IPS-18a (cell line): Measurements from ENCODE around the gene GOLT1B.

Experiments used
- H3K27ac ChIP-seq: one replicate; pipeline ENCODE4 v1.5.1; 2013; ENCODE audit warnings: low read length
- H3K27me3 ChIP-seq: one replicate; pipeline ENCODE4 v1.6.1; 2013; ENCODE audit warnings: mild to moderate bottlenecking, low read length; ENCODE audit not compliant: control insufficient read depth, insufficient read depth
- H3K36me3 ChIP-seq: one replicate; pipeline ENCODE4 v1.6.1; 2013; ENCODE audit warnings: low read depth, low read length; ENCODE audit not compliant: control insufficient read depth
- H3K4me1 ChIP-seq: one replicate; pipeline ENCODE4 v1.6.1; 2013; ENCODE audit warnings: low read depth, low read length; ENCODE audit not compliant: control insufficient read depth
- H3K4me3 ChIP-seq: one replicate; pipeline ENCODE4 v1.5.1; 2013; ENCODE audit warnings: low read length
- H3K9ac ChIP-seq: one replicate; pipeline ENCODE4 v1.6.1; 2013; ENCODE audit warnings: mild to moderate bottlenecking, low read length, moderate library complexity
- H3K9me3 ChIP-seq: one replicate; pipeline ENCODE4 v1.6.1; 2013; ENCODE audit warnings: low read depth, low read length; ENCODE audit not compliant: control insufficient read depth

GOLT1B gene

DNA sequence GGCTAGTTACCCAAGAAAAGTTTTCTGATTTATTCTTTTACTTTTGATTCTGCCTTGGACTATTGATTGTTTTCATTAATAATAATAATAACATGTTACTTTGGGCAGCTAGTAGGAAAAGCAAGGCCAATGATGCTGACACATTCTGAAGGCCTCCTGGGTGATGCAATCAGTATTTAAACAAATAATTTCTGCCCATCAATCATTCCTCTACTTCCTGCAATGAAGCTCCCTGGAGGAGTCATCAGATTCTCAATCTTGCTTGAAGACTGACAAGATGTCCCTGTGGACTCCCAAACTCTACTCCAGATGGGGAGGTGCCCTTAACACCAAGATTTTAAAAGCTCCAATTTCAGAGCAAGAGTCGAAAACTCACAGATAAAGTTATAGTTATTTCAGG is 24.5 kb downstream of the GOLT1B start, which contains the start of gene SPX:
SPX (plus strand) TSS at position 244 of the 400 bp plus-strand sequence. CDS start 177 bp downstream, outside the sequence.
- peak within 1 kb of the TSS; percentile 60 for H3K4me3 ChIP-seq
- peaks cover 7% of the 10 kb centered on the region for H3K4me1 ChIP-seq
- peaks cover 47% of the 10 kb centered on the region for H3K27me3 ChIP-seq
- H3K36me3 ChIP-seq: no peaks in the 10 kb centered on the region
- no peak within 1 kb of the TSS for H3K27ac ChIP-seq
- no peak within 1 kb of the TSS for H3K9ac ChIP-seq
- no peaks in the 10 kb centered on the region for H3K9me3 ChIP-seq

DNA sequence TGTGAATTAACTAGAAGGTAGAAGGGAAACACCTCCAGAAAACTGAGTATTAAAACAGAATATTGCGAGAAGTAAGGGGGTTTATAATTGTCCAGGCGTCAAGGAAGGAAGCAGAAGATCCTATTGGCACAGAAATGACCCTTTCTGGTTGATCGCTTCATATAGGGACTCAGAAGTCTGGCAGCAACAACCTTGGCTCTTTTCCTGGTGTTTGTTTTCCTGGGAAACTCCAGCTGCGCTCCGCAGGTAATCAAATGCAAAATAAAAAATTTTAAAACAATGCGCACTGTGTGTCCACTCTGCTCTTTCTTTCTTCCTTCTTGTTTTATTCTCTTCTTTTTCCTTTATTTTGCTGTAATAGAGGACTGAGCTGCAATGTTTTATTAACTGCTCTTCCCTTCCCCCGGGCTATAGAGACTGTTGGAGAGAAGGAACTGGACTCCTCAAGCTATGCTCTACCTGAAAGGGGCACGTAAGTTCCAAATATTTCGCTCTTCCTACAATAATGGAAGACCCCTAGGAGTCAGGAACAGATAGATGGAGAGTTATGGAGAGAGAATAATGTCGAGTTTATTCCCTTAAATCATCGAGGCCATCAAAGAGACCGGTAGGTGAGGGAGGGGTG is 25.2 kb downstream of the GOLT1B start:
- peaks cover 49% of the 10 kb centered on the region for H3K27me3 ChIP-seq
- H3K36me3 ChIP-seq: no peaks in the 10 kb centered on the region
- H3K9me3 ChIP-seq: no peaks in the 10 kb centered on the region
- H3K27ac ChIP-seq: no peak overlapping the region
- no peak overlapping the region for H3K9ac ChIP-seq
- H3K4me1 ChIP-seq: peaks cover 7% of the 10 kb centered on the region
- peak overlapping the region; percentile 60 for H3K4me3 ChIP-seq

DNA sequence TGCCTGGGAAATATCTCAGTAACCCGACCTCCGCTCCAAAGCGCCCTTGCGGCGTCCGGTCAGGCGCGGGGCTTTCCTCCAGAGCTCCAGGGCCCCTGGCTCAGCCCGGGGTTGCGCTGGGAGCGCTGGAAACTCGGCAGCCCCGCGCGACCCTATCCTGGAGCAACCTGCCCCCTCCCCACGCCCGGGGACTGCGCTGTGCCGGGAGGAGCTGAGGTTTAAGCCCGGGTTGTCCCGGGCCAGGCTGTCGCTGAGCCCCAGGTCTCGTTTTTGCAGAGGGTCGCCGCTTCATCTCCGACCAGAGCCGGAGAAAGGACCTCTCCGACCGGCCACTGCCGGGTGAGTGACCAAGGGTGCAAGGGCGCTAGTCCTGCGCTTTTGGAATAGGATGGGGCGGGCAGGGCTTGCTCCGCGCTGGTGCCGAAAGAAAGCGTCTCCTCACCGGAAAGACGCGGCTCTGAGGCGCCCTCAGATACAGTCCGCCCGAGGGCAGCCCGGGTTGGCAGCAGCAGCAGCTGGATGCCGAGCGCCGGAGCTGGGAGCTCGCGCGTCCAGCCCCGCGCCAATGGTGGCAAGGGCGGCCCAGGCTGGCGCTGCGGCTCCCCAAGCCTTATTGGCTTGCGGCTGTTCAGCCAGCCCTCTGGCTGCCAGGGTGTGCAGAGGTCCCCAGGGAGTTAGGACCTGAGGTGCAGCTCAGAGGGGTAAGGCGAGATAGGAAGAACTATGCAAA is 26.0 kb downstream of the GOLT1B start:
- Histone ChIP-seq H3K27ac (no peak overlapping the region), H3K4me3 (peak overlapping the region; percentile 60), H3K36me3 (no peaks in the 10 kb centered on the region), H3K9me3 (no peaks in the 10 kb centered on the region), H3K4me1 (peaks cover 7% of the 10 kb centered on the region), H3K9ac (peak overlapping the region; percentile 30), H3K27me3 (peaks cover 49% of the 10 kb centered on the region)

DNA sequence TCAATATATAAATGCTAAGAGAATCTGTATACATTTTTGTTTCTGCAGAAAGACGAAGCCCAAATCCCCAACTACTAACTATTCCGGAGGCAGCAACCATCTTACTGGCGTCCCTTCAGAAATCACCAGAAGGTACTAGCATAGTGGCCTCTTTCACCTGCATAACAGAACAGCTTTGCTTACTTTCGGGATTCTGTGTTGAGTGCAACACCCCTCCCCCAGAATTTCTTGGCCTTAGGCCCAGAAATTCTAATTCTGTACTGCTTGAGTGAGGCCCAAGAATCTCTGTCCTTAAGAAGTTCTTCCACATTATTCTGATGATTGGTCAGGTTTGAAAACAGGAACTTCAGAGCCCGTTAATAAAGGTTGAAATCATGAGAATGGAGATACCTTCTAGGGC is 27.4 kb downstream of the GOLT1B start:
- Histone ChIP-seq H3K4me1 (peaks cover 7% of the 10 kb centered on the region), H3K36me3 (no peaks in the 10 kb centered on the region), H3K9ac (no peak overlapping the region), H3K4me3 (no peak overlapping the region), H3K27me3 (peaks cover 49% of the 10 kb centered on the region), H3K27ac (no peak overlapping the region), H3K9me3 (no peaks in the 10 kb centered on the region)

DNA sequence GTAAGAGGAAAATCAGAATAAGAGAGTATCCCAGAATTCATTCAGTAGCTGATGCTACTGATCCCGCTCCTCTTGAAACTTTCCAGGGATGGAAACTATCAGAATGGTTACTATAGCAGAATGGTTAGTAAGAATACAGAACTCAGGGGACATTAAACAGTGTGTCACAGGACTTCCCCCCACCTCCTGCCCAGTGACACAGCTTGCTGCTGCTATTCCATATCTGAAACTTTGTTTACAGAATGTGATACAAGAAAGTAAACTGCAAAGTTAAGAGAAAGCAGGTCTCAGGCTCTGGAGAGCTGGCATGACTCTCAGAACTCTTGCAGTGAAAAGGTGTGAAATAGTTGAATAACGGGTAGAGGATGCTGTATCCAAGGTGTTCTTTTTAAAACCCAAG is 27.9 kb downstream of the GOLT1B start:
- Histone ChIP-seq H3K4me1 (peaks cover 7% of the 10 kb centered on the region), H3K36me3 (no peaks in the 10 kb centered on the region), H3K27me3 (peaks cover 49% of the 10 kb centered on the region), H3K9me3 (no peaks in the 10 kb centered on the region), H3K27ac (no peak overlapping the region), H3K9ac (no peak overlapping the region), H3K4me3 (no peak overlapping the region)

DNA sequence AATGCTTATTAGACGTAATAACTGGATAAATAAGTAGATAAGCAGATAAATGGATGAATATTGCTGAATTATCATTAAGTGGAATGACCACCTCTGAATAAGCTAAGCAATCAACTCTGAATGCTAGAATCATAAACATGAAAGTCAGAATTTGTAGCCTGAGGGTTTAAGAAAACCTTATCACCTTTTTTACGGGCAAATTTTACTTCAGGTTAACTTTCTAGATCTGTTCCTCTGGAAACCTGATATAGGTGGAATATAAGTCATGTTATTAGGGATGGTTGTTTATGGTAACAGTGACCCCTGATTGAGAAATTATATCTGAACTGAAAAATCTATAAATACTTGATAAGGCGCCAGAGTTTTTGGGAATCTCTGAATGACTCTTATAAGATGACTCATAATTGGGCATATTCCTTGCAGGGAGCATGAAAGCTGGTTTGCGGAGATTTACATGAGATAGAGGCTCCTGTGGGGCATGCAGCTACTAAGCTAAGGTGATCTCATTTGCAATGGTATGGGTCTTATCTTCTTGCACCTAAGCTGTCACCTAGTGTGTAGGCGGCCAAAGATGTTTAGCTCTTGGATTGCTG is 36.6 kb downstream of the GOLT1B start:
- Histone ChIP-seq H3K4me1 (no peaks in the 10 kb centered on the region), H3K4me3 (no peak overlapping the region), H3K9me3 (no peaks in the 10 kb centered on the region), H3K9ac (no peak overlapping the region), H3K27me3 (no peaks in the 10 kb centered on the region), H3K27ac (no peak overlapping the region), H3K36me3 (no peaks in the 10 kb centered on the region)

DNA sequence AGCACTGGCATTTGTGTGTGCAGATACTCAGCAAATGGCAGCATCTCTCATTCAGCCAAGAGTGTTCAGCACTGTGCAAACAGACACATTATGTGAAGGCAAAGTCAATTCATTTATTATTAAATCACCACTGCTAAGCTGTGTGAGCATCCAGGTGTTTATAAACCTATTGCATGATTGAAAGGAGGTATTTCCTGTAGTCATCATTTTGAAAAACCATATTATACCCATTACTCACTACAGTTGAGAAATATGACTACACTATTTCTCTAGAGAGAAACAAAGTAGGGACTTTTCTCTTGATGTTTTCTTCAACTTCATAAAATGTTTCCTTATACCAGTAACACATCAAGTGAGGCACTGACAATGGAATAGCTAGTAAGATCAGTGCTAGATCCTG is 38.2 kb downstream of the GOLT1B start:
- Histone ChIP-seq H3K9me3 (no peaks in the 10 kb centered on the region), H3K36me3 (no peaks in the 10 kb centered on the region), H3K27ac (no peak overlapping the region), H3K27me3 (no peaks in the 10 kb centered on the region), H3K4me1 (no peaks in the 10 kb centered on the region), H3K9ac (no peak overlapping the region), H3K4me3 (no peak overlapping the region)

DNA sequence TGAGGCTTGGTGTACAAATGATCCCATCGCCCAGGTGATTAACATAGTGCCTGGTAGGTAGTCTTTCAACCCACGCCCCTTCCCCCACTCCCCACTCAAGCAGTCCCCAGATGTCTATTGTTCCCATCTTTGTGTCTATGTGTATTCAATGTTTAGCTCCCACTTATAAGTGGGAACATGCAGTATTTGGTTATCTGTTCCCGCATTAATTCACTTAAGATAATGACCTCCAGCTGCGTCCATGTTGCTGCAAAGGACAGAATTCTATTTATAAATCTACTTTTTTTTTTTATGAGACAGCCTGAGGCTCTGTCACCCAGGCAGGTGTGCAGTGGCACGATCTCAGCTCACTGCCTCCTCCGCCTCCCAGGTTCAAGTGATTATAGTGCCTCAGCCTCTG is 40.2 kb downstream of the GOLT1B start:
- no peak overlapping the region for H3K27ac ChIP-seq
- H3K9me3 ChIP-seq: no peaks in the 10 kb centered on the region
- no peak overlapping the region for H3K9ac ChIP-seq
- H3K36me3 ChIP-seq: no peaks in the 10 kb centered on the region
- no peaks in the 10 kb centered on the region for H3K27me3 ChIP-seq
- no peaks in the 10 kb centered on the region for H3K4me1 ChIP-seq
- no peak overlapping the region for H3K4me3 ChIP-seq

DNA sequence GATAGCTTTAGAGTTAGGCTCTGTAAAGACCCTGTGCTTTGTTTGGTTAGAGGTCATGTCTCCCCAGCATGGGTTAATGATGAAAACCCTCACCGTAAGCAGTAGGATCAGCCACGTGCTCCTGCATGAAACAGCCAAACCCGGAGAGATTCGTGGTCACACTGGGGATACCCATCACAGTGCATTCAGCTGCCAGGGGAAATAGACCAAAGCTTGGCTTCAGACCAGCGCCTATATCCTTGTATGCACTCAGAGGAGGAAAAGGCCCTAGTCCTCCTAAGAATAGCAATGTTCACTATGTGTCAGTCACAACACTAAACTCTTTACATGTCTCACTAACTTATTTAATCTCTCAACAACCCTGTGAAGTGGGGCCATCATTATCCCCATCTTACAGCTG is 40.8 kb downstream of the GOLT1B start:
- no peak overlapping the region for H3K4me3 ChIP-seq
- H3K4me1 ChIP-seq: no peaks in the 10 kb centered on the region
- no peaks in the 10 kb centered on the region for H3K27me3 ChIP-seq
- H3K9ac ChIP-seq: no peak overlapping the region
- H3K9me3 ChIP-seq: no peaks in the 10 kb centered on the region
- H3K27ac ChIP-seq: no peak overlapping the region
- no peaks in the 10 kb centered on the region for H3K36me3 ChIP-seq

DNA sequence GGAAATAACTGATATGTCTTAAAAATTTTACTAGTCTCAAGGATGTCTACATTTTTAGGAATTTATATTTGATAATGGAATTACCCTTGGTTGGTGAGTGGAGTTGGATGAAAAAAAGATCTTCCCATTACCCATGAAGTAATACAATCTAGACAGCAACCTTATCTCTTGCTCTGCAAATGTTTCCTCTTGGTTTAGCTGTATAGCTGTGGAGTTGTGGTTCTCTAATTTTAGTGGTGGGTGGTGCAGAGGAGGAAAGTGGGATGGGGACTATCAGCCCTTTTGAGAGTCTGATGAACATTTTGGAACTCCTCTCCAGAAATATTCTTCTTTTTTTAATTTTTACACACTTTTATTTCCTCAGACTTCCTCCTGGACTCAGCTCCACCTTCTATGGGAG is 41.6 kb downstream of the GOLT1B start:
- no peak overlapping the region for H3K9ac ChIP-seq
- H3K4me1 ChIP-seq: no peaks in the 10 kb centered on the region
- H3K27ac ChIP-seq: no peak overlapping the region
- H3K27me3 ChIP-seq: no peaks in the 10 kb centered on the region
- no peak overlapping the region for H3K4me3 ChIP-seq
- H3K36me3 ChIP-seq: no peaks in the 10 kb centered on the region
- no peaks in the 10 kb centered on the region for H3K9me3 ChIP-seq

DNA sequence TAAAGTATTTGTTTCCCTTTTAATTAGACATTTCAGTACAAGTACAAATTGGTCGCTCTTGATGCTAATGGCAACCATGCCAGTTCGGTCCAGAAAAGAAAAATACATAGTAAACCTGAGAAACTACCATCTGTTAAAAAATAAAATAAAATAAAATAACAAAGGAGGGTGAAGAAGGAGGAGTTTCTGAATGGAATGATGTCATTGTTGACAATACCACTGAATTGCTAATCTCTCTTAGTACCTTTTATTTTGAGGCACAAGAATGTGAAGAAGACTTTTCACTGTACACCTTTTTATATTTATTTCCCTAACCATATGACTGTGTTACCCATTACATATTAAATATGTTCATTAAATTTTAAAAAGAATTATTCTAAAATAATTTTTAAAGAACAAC is 44.0 kb downstream of the GOLT1B start:
- no peak overlapping the region for H3K27ac ChIP-seq
- H3K27me3 ChIP-seq: no peaks in the 10 kb centered on the region
- H3K4me1 ChIP-seq: no peaks in the 10 kb centered on the region
- H3K4me3 ChIP-seq: no peak overlapping the region
- H3K9ac ChIP-seq: no peak overlapping the region
- H3K9me3 ChIP-seq: no peaks in the 10 kb centered on the region
- no peaks in the 10 kb centered on the region for H3K36me3 ChIP-seq

DNA sequence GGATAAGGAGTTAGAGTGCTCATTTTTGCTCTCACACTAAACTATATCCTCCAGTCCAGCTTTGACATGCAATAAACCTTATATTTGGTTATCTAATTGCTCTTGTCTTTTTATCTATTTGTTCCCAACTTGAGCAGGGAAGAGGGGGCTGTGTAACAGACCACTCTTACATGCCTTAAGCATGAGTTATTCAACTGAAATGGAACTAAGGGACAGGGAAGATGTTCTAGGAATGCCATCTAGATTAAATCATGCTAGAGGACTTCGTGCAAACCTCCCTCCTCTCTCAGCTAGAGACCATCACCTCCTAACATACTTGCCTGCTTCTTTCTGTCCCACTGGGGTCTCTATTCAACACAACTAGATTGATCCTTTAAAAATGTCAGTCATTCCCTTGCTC is 45.1 kb downstream of the GOLT1B start:
- H3K9me3 ChIP-seq: no peaks in the 10 kb centered on the region
- no peaks in the 10 kb centered on the region for H3K4me1 ChIP-seq
- H3K27me3 ChIP-seq: no peaks in the 10 kb centered on the region
- no peak overlapping the region for H3K4me3 ChIP-seq
- H3K9ac ChIP-seq: no peak overlapping the region
- no peaks in the 10 kb centered on the region for H3K36me3 ChIP-seq
- no peak overlapping the region for H3K27ac ChIP-seq
